ENCODE results near the gene KCNK2. TPM values are rescaled to one million over a fixed set of nuclear protein-coding genes. Genes with fewer than 3 reads are reported as not detected.
A peak's percentile ranks its signal among the peaks of the same experiment; 100 is the strongest.
"Not testable (repeated sequence)": the region's sequence is repeated elsewhere in the genome, so short reads cannot be mapped to it uniquely, and the experiment has no call there.

KCNK2 gene
- total and polyA plus RNA-seq, 5 donors from 2014 or later = not detected

GRCh38 chr1:215163144-215163543 lies 80.6 kb downstream of the KCNK2 start:
- H3K27me3 ChIP-seq (ENCODE audit: control insufficient read depth, insufficient read depth, low read length); H3K27me3 Mint-ChIP-seq; H3K27ac Mint-ChIP-seq; H3K27ac ChIP-seq (ENCODE audit: insufficient read depth, low read length, poor library complexity, severe bottlenecking); H3K36me3 ChIP-seq (ENCODE audit: control insufficient read depth, insufficient read depth, low read length); H3K4me3 ChIP-seq (ENCODE audit: low read depth, low read length); H3K36me3 Mint-ChIP-seq; H3K4me1 ChIP-seq (ENCODE audit: control insufficient read depth, insufficient read depth, low read length, poor library complexity, severe bottlenecking); DNase-seq; H3K9me3 ChIP-seq (ENCODE audit: control insufficient read depth in 2 of 2, low read length in 2 of 2); ATAC-seq (ENCODE audit: low read depth in 2 of 2); H3K4me1 Mint-ChIP-seq; H3K4me3 Mint-ChIP-seq: not testable (repeated sequence)
- H3K9me3 Mint-ChIP-seq = peaks cover 4 to 19% (median 10%) of the 10 kb centered on the region in 7 donors

GRCh38 chr1:215166886-215167285 lies 84.3 kb downstream of the KCNK2 start:
- Histone ChIP-seq H3K27ac (ENCODE audit: insufficient read depth, low read length, poor library complexity, severe bottlenecking) (no peak overlapping the region), H3K36me3 (ENCODE audit: control insufficient read depth, insufficient read depth, low read length) (no peaks in the 10 kb centered on the region), H3K4me1 (ENCODE audit: control insufficient read depth, insufficient read depth, low read length, poor library complexity, severe bottlenecking) (no peaks in the 10 kb centered on the region), H3K9me3 (ENCODE audit: control insufficient read depth in 2 of 2, low read length in 2 of 2) (peaks cover 0 to 2% of the 10 kb centered on the region in 2 experiments), H3K4me3 (ENCODE audit: low read depth, low read length) (no peak overlapping the region), H3K27me3 (ENCODE audit: control insufficient read depth, insufficient read depth, low read length) (no peaks in the 10 kb centered on the region)
- no peak for ATAC-seq (ENCODE audit: low read depth in 2 of 2)
- no peak for DNase-seq
- Mint-ChIP-seq H3K9me3 (peaks cover 4 to 22% (median 8%) of the 10 kb centered on the region in 7 donors), H3K27me3 (no peaks in the 10 kb centered on the region), H3K4me3 (no peak overlapping the region), H3K4me1 (no peaks in the 10 kb centered on the region), H3K36me3 (no peaks in the 10 kb centered on the region), H3K27ac (no peak overlapping the region)

- H3K36me3 Mint-ChIP-seq = no peaks in the 10 kb centered on the region
- H3K27ac ChIP-seq (ENCODE audit: insufficient read depth, low read length, poor library complexity, severe bottlenecking) = no peak overlapping the region
- H3K4me1 Mint-ChIP-seq = no peaks in the 10 kb centered on the region
- no peak overlapping the region for H3K27ac Mint-ChIP-seq
- no peaks in the 10 kb centered on the region for H3K36me3 ChIP-seq (ENCODE audit: control insufficient read depth, insufficient read depth, low read length)
- H3K4me1 ChIP-seq (ENCODE audit: control insufficient read depth, insufficient read depth, low read length, poor library complexity, severe bottlenecking) = no peaks in the 10 kb centered on the region
- no peak overlapping the region for H3K4me3 Mint-ChIP-seq
- H3K27me3 ChIP-seq (ENCODE audit: control insufficient read depth, insufficient read depth, low read length) = no peaks in the 10 kb centered on the region
- no peaks in the 10 kb centered on the region for H3K27me3 Mint-ChIP-seq
- DNase-seq (no peak), ATAC-seq (ENCODE audit: low read depth in 2 of 2) (no peak)
- H3K9me3 ChIP-seq (ENCODE audit: control insufficient read depth in 2 of 2, low read length in 2 of 2) = peaks cover 0 to 7% of the 10 kb centered on the region in 2 experiments
- no peak overlapping the region for H3K4me3 ChIP-seq (ENCODE audit: low read depth, low read length)
- peaks cover 0 to 14% (median 6%) of the 10 kb centered on the region in 7 donors for H3K9me3 Mint-ChIP-seq
Observed at GRCh38 chr1:215181518-215181917, 99.0 kb downstream of the KCNK2 start.

GRCh38 chr1:215185067-215185620 lies 102.6 kb downstream of the KCNK2 start:
- H3K36me3 Mint-ChIP-seq = no peaks in the 10 kb centered on the region
- no peak overlapping the region for H3K27ac ChIP-seq (ENCODE audit: insufficient read depth, low read length, poor library complexity, severe bottlenecking)
- H3K4me1 Mint-ChIP-seq = no peaks in the 10 kb centered on the region
- H3K9me3 Mint-ChIP-seq = peaks cover 0 to 8% (median 4%) of the 10 kb centered on the region in 7 donors
- DNase-seq = no peak
- no peaks in the 10 kb centered on the region for H3K27me3 ChIP-seq (ENCODE audit: control insufficient read depth, insufficient read depth, low read length)
- H3K27me3 Mint-ChIP-seq = no peaks in the 10 kb centered on the region
- H3K27ac Mint-ChIP-seq = peak overlapping the region in 1 of 3 donors; percentile 26
- no peak overlapping the region for H3K4me3 ChIP-seq (ENCODE audit: low read depth, low read length)
- ATAC-seq (ENCODE audit: low read depth in 2 of 2) = no peak
- H3K9me3 ChIP-seq (ENCODE audit: control insufficient read depth in 2 of 2, low read length in 2 of 2) = peaks cover 0 to 7% of the 10 kb centered on the region in 2 experiments
- H3K4me3 Mint-ChIP-seq = no peak overlapping the region
- no peaks in the 10 kb centered on the region for H3K36me3 ChIP-seq (ENCODE audit: control insufficient read depth, insufficient read depth, low read length)
- no peaks in the 10 kb centered on the region for H3K4me1 ChIP-seq (ENCODE audit: control insufficient read depth, insufficient read depth, low read length, poor library complexity, severe bottlenecking)

- Mint-ChIP-seq H3K36me3 (no peaks in the 10 kb centered on the region), H3K4me1 (no peaks in the 10 kb centered on the region), H3K9me3 (peaks cover 0 to 3% (median 0%) of the 10 kb centered on the region in 7 donors), H3K4me3 (no peak overlapping the region), H3K27me3 (no peaks in the 10 kb centered on the region), H3K27ac (no peak overlapping the region)
- no peaks in the 10 kb centered on the region for H3K4me1 ChIP-seq (ENCODE audit: control insufficient read depth, insufficient read depth, low read length, poor library complexity, severe bottlenecking)
- H3K27me3 ChIP-seq (ENCODE audit: control insufficient read depth, insufficient read depth, low read length) = no peaks in the 10 kb centered on the region
- no peaks in the 10 kb centered on the region for H3K36me3 ChIP-seq (ENCODE audit: control insufficient read depth, insufficient read depth, low read length)
- H3K9me3 ChIP-seq (ENCODE audit: control insufficient read depth in 2 of 2, low read length in 2 of 2) = no peaks in the 10 kb centered on the region
- no peak for ATAC-seq (ENCODE audit: low read depth in 2 of 2)
- no peak overlapping the region for H3K4me3 ChIP-seq (ENCODE audit: low read depth, low read length)
- H3K27ac ChIP-seq (ENCODE audit: insufficient read depth, low read length, poor library complexity, severe bottlenecking) = no peak overlapping the region
- DNase-seq = no peak
Observed at GRCh38 chr1:215188302-215188950, 105.9 kb downstream of the KCNK2 start.

GRCh38 chr1:215192306-215192705 lies 109.8 kb downstream of the KCNK2 start:
- Mint-ChIP-seq H3K36me3 (no peaks in the 10 kb centered on the region), H3K9me3 (peaks cover 0 to 4% (median 0%) of the 10 kb centered on the region in 7 donors), H3K4me3 (no peak overlapping the region), H3K27me3 (no peaks in the 10 kb centered on the region), H3K4me1 (no peaks in the 10 kb centered on the region), H3K27ac (no peak overlapping the region)
- Histone ChIP-seq H3K36me3 (ENCODE audit: control insufficient read depth, insufficient read depth, low read length) (no peaks in the 10 kb centered on the region), H3K27ac (ENCODE audit: insufficient read depth, low read length, poor library complexity, severe bottlenecking) (no peak overlapping the region), H3K27me3 (ENCODE audit: control insufficient read depth, insufficient read depth, low read length) (no peaks in the 10 kb centered on the region), H3K9me3 (ENCODE audit: control insufficient read depth in 2 of 2, low read length in 2 of 2) (no peaks in the 10 kb centered on the region), H3K4me3 (ENCODE audit: low read depth, low read length) (no peak overlapping the region), H3K4me1 (ENCODE audit: control insufficient read depth, insufficient read depth, low read length, poor library complexity, severe bottlenecking) (no peaks in the 10 kb centered on the region)
- DNase-seq (no peak), ATAC-seq (ENCODE audit: low read depth in 2 of 2) (no peak)

GRCh38 chr1:215198021-215198420 lies 115.5 kb downstream of the KCNK2 start:
- H3K9me3 Mint-ChIP-seq = peaks cover 0 to 3% (median 0%) of the 10 kb centered on the region in 7 donors
- no peak overlapping the region for H3K4me3 Mint-ChIP-seq

GRCh38 chr1:215200121-215200520 lies 117.6 kb downstream of the KCNK2 start:
- Histone ChIP-seq H3K36me3 (ENCODE audit: control insufficient read depth, insufficient read depth, low read length) (no peaks in the 10 kb centered on the region), H3K27me3 (ENCODE audit: control insufficient read depth, insufficient read depth, low read length) (no peaks in the 10 kb centered on the region), H3K4me3 (ENCODE audit: low read depth, low read length) (no peak overlapping the region), H3K4me1 (ENCODE audit: control insufficient read depth, insufficient read depth, low read length, poor library complexity, severe bottlenecking) (no peaks in the 10 kb centered on the region), H3K9me3 (ENCODE audit: control insufficient read depth in 2 of 2, low read length in 2 of 2) (no peaks in the 10 kb centered on the region), H3K27ac (ENCODE audit: insufficient read depth, low read length, poor library complexity, severe bottlenecking) (no peak overlapping the region)
- Mint-ChIP-seq H3K4me3 (no peak overlapping the region), H3K36me3 (no peaks in the 10 kb centered on the region), H3K27ac (no peak overlapping the region), H3K9me3 (peaks cover 0 to 1% (median 0%) of the 10 kb centered on the region in 7 donors), H3K27me3 (no peaks in the 10 kb centered on the region), H3K4me1 (no peaks in the 10 kb centered on the region)
- DNase-seq (no peak), ATAC-seq (ENCODE audit: low read depth in 2 of 2) (no peak)

More at GRCh38 chr1:215198021-215198420, 115.5 kb downstream of the KCNK2 start:
- Histone ChIP-seq H3K4me1 (ENCODE audit: control insufficient read depth, insufficient read depth, low read length, poor library complexity, severe bottlenecking) (no peaks in the 10 kb centered on the region), H3K27ac (ENCODE audit: insufficient read depth, low read length, poor library complexity, severe bottlenecking) (no peak overlapping the region), H3K9me3 (ENCODE audit: control insufficient read depth in 2 of 2, low read length in 2 of 2) (no peaks in the 10 kb centered on the region), H3K36me3 (ENCODE audit: control insufficient read depth, insufficient read depth, low read length) (no peaks in the 10 kb centered on the region), H3K27me3 (ENCODE audit: control insufficient read depth, insufficient read depth, low read length) (no peaks in the 10 kb centered on the region), H3K4me3 (ENCODE audit: low read depth, low read length) (no peak overlapping the region)
- no peak for DNase-seq
- Mint-ChIP-seq H3K36me3 (no peaks in the 10 kb centered on the region), H3K27me3 (no peaks in the 10 kb centered on the region), H3K27ac (no peak overlapping the region), H3K4me1 (no peaks in the 10 kb centered on the region)
- no peak for ATAC-seq (ENCODE audit: low read depth in 2 of 2)
